ENCODE data around the gene MYCN.
"Not testable (repeated sequence)": the region's sequence is repeated elsewhere in the genome, so short reads cannot be mapped to it uniquely, and the experiment has no call there.

Gene MYCN

DNA sequence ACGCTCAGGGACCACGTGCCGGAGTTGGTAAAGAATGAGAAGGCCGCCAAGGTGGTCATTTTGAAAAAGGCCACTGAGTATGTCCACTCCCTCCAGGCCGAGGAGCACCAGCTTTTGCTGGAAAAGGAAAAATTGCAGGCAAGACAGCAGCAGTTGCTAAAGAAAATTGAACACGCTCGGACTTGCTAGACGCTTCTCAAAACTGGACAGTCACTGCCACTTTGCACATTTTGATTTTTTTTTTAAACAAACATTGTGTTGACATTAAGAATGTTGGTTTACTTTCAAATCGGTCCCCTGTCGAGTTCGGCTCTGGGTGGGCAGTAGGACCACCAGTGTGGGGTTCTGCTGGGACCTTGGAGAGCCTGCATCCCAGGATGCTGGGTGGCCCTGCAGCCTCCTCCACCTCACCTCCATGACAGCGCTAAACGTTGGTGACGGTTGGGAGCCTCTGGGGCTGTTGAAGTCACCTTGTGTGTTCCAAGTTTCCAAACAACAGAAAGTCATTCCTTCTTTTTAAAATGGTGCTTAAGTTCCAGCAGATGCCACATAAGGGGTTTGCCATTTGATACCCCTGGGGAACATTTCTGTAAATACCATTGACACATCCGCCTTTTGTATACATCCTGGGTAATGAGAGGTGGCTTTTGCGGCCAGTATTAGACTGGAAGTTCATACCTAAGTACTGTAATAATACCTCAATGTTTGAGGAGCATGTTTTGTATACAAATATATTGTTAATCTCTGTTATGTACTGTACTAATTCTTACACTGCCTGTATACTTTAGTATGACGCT lies 5.8 kb downstream of the MYCN start:
- DNase-seq = no peak

DNA sequence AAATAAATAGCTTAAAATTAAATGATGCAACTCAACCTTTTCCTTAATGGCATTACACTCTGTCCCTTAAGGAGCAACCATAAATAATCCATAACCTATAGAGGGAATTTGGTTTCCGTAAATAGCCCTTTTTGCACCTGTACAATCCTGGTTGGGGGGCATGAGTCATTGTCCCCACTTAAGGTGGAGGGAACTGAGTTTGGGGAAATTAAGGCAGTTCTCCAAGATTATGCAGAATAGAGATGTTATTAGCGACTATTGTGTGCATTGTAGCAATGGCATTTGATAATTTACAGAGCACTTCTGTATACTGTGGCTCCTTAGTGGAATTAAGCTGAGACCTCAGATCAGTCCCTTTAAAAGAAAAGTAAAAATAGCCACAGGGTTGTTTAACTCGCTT lies 6.6 kb downstream of the MYCN start:
- DNase-seq = no peak

DNA sequence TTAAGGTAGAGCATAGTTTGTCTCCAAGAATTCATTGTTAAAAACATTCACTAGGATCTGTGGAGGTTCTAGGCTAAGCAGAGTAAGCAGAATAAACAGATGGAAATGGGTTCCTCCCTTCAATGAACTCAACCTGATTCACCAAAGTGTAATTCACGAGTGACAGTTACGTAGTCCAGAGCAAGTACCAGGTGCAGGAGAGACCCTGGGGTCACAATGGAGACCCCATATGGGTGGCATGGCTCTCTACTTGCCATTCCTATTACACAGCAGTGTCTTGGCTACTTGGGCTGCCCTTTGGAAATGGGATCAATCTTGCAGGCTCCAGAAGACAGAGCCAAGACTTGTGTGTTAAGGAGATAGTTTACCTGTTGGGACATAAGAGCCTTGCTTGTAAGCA lies 7.1 kb downstream of the MYCN start:
- DNase-seq = no peak

DNA sequence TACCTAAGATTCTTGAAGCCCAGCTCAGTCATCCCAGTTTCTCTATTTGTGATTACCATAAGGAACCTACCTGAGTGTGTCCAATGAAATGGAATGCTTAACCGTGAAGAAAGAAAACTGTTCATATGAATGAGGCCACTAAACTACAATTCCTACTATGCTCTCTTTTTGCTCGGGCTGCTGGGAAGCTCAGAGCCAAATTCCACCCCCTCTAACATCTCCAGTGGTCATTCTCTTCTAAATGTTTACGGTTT lies 8.3 kb downstream of the MYCN start:
- no peak for DNase-seq

DNA sequence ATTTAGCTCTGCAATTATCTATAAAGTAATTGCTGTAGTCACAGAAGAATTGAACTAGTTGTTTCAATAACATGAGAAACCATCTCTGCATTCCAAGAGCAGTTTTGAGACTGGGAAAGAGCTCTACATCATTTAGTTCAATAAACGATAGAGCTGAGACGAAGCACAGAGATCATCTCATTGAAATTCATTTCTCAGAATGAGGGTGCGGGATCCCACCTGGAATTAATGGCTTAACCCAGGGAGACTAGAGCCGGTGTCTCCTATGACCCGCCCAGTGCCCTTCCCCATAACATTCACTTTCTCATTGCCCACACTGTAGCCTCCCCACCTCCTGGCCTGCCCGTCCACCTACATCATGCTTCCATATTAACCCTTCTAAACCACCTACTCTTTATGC lies 8.8 kb downstream of the MYCN start:
- DNase-seq = no peak

DNA sequence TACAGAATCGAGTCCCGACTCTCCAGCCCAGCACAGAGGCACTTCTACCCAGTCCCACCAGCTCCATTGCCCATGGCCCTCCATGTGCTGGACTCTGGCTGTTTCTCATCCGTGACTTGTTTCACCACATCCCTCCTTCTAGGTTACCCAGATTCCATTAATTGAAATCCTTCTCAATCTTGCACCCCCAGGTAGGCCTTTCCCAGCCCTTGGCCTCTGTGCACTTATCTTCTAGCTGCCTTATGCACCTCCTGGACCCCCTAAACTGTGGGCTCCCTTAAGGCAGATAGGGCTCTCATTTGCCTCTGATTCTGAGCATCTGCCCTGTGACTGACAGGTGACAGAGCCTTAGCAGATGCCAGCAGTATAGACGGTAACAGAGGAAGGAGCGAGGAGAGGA lies 9.2 kb downstream of the MYCN start:
- no peak for DNase-seq

DNA sequence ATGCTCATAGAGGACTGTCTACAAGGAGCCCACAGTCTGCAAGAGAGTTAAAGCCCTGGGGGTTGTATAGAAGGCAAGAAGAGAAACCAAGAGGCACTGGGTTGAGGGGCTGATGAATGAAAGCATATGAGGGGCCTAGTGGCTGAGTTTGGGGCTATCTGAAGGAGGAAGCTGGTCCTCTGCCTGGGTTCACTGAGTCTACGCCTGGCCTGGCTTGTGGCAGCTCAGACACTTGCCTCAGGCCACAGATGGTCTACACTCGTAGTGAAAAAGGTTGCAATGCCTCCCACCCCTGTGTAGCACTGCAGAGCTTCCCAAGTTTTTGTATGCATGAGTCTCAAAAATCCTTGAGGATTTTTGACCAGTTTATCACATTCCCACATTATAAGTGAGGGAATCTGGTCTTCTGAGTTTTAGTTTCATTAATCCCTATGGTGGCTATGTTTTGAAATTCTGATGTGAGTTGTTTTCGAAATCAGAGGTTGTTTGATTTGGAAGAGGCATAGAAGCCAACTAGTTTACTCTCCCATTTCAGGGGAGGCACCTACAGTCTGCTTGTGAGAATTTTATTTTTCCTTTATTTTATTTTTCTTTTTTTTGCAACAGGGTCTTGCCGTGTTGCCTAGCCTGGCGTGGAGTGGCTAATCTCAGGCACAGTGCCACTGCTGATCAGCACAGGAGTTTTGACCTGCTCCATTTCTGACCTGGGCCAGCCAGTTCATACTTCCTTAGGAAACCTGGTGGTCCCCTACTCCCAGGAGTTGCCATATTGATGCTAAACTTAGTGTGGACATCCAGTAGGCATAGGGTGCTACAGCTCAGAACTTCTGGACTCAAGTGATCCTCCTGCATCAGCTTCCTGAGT lies 10.0 kb downstream of the MYCN start:
- DNase-seq = no peak

DNA sequence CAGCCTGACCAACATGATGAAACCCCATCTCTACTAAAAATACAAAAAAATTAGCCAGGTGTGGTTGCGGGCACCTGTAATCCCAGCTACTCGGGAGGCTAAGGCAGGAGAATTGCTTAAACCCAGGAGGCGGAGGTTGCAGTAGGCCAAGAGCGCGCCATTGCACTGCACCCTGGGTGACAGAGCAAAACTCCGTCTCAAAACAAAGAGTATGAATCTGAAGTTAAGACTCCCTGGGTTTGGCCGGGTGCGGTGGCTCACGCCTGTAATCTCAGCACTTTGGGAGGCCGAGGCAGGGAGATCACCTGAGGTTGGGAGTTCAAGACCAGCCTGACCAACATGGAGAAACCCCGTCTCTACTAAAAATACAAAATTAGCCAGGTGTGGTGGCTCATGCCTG lies 11.6 kb downstream of the MYCN start:
- not testable (repeated sequence) for DNase-seq

DNA sequence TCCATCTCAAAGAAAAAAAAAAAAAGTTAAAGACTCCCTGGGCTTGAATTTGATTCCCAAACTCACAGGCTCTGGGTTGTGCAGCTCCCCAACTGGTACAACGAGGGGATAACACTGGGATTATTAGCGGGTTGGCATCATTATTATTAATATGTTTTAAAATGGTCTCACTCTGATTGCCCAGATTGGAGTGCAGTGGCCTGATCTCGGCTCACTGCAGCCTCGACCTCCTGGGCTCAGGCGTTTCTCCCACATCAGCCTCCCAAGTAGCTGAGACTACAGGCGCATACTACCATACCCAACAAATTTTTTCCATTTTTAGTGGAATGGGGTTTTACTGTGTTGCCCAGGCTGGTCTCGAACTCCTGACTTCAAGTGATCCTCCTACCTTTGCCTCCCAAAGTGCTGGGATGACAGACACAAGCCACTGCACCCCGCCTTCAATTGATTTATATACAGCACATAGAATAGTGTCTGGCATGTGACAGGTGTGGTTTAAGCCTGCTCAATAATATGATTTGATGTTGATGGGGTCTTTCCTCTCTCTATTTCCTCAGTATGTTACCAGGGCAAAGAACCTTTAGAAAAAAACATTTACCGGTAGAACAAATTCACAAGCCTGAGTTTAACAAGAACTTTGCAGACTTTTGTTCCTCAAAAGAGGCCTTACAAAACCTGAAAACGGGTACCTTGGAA lies 12.2 kb downstream of the MYCN start:
- no peak for DNase-seq

DNA sequence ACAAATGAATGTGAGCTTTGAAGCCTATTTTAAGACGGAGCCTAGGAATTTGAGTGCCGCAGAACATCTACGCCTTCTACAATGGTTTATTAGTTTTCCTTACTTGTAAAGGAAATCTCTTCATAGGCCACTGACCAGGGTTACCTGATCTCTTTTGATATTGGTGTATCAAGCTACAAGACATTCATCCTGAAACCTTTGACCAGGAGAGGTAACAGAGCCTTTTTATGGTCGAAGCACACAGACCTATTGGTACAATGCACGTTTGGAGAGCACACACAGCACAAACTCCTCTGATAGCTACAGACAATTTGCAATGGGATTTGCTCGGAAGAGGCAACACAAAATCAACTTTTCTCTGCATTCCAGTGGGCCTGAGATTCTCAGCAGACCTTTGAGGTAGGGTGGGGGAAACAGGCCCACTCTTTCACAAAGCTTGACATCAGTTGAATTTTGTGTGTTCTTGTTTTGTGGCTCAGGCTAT lies 12.8 kb downstream of the MYCN start:
- no peak for DNase-seq

DNA sequence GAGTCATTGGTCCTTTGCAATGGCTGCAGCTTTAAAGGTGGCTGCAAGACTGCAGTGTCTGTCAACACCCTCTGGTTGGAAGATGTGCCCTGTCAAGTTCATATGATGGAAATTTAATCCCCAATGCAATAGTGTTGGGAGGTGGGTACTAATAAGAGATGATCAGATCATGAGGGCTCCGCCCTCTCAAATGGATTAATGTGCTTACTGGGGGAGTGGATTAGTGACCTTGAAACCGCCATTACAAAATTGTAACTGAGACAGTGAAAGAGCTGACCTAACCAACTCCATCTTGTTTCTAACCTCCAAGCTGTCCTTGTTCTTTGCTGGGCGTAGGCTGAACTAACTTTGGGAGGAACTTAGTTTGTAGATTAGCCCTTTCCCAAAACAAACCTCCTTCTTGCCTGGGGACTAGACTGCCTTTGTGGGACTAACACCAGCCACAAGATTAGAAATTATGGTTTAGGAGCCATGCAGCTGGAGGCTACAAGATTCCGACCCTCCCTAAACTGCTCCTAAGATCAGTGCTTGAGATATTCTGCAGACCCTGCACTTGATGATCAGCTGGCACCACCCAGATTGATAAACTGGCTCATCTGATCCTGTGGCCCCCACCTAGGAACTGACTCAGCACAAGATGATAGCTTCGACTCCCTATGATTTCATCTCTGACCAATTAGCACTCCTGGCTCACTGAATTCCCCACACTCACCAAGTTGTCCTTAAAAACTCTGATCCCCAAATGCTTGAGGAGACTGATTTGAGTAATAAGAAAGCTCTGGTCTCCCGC lies 13.7 kb downstream of the MYCN start:
- no peak for DNase-seq

DNA sequence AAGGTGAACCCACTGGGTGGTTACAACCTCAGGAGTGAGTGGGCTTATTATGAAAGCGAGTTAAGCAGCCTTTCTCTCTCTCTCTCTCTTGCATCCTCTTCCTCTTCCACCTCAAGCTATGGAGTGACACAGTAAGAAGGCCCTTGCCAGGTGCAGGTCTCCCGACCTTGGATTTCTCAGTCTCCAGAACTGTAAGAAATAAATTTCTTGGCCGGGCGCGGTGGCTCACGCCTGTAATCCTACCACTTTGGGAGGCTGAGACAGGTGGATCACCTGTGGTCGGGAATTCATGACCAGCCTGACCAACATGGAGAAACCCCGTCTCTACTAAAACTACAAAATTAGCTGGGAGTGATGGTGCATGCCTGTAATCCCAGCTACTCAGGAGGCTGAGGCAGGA lies 14.4 kb downstream of the MYCN start:
- DNase-seq = no peak

DNA sequence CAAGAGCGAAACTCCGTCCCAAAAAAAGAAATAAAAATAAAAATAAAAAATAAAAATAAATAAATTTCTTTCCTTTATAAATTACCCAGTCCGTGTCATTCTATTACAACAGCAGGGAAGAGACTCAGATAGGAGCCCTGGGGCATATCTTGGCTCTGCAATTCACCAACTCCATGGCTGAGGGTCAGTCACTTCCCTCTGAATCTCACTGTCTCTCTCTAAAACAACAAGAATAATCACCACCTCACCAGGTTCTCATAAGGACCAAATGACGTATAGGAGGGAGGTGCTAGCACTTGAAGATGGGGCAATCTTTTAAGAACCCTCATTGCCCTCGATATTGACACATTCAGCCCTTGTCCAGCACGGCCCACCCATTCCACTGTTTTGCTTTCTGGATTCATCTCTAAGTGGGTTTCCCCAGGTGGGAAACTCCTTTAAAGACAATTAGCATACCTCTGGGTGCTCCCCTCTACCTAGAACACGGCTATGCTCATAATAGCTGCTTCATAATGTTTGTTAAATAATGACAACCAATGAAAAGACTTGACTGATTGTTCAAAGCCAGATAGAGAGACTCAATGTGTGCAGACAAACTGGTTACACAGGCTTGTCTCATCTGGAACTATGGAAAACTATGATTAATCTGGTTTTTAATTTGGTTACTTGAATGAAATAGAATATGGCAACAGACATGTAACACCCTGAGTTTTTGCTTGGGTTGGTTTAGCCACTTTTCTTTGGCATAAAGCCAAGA lies 15.1 kb downstream of the MYCN start:
- no peak for DNase-seq

DNA sequence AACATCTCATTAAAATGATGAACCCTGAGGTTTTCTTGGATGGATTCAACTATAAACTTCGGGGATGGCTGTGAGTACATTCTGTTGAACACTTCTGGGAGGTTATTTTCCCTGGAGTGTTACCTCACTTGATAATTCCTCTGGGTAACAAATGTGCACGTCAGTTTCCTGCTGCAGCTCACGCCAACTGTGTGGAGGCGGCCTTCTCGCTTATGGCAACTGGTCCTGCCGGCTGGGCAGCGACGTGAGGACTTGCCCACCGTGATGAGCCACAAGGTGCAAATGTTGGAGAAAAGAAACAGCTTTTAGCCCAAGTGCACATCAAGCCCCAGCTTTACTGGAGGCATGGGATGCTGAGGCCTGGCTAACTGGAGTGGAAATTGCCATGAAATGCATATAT lies 15.9 kb downstream of the MYCN start:
- DNase-seq = no peak

DNA sequence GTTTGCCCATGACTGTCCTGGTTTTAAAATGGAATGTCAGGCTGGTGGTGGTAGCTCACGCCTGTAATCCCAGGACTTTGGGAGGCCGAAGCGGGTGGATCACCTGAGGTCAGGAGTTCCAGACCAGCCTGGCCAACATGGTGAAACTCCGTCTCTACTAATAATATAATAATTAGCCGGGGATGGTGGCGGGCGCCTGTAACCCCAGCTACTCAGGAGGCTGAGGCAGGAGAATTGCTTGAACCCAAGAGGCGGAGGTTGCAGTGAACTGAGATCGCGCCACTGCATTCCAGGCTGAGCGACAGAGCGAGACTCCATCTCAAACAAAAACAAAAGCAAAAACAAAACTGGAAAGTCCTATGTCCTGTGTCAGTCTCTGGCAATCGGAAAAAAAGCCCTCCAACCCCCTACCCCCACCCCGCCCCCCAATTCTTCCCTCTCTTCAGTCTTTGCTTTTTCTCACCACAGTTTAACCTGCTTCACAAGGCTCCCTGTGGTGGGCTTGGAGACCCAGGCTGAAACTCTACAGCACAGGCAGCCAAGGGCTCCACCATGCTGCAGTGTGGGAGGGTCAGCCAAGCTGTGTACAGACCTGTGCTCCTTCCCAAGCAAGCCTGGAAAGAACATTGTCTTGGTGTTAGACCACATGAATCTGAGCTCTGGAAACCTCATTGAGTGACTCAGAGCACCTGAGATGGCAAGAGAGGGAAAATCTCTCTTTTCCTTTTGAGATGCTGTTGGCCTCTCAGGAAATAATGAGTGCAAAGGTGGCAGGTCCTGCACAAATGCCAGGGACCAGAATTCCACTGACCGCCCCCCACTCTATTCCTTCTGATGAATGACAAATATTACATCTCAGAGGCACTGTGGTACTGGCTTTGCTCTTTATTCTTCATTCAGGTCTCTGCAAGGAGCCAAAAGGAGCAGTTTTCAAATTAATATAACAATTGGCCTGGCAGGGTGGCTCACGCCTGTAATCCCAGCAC lies 16.7 kb downstream of the MYCN start:
- DNase-seq = no peak

DNA sequence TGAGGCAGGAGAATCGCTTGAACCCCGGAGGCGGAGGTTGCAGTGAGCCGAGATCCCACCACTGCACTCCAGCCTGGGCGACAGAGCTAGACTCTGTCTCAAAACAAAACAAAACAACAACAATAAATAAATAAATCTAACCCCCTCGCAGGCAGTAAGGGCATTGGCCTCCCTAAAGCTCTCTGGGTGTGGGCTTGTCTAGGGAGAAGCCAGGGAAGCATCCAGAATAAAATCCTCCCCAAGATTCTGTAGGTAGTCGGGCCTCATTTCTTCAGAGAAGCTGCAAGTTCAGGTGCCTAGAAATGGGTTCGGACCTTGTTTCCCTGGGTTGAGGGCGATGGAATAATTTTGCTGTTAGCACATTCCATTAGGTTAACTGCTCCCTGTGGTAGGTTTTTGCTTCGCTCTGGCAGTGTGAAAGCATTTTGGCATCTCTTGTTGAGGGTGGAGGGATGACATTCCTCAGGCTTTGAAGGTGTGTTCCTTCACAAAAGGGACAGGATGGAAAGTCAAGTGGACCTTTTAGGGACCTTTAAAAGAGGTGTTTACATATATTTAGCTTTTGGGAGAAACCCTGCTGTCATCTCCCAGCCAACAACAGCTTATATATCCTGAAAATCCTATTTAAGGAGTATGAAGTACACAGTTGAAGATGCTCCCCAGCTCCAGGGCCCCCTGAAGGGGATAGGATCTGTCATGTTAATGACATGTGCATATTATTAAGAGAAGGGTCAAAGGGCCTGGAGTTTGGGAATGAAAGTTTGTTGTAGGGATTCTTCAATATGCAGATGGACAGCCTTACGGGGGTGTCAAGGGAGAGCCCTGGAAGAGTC lies 17.7 kb downstream of the MYCN start:
- no peak for DNase-seq

DNA sequence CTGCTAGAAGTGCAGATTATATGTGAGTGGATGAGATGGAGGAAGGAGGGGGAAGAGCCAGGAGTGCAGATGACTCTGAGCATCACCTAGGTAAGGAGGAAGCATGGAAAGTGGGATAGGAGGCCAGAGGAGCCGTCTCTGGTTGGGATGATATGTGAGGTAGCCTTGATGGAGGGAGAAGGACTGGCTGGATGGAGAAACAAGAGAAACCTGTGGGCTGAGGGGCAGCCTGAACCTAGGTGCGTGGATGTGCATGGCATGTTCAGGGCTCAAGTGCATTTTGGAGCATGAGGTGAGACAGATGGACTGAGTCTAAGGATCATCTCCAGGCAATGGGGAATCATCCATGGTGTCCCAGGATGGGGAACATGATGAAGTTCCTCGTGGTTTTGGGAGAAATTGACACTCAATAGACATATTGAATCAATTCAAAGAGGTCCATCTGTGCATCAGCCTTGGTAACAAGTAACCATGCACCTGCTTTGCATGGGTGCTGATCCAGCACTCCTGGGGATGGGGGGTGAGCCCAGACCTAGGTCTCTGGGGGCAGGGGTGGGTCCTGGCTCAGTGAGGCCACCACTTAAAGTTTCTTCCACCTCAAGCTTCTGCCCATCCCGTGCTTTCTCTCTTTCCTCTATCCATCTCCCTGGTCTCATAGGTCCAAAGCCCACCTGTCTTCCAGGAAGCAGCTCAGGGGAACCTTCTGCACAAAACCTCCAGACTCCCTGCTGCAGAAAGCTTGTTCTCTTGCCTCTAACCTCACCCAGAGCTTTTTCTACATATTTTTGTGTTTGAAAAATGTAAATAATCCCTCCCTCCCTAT lies 19.2 kb downstream of the MYCN start:
- DNase-seq = no peak

DNA sequence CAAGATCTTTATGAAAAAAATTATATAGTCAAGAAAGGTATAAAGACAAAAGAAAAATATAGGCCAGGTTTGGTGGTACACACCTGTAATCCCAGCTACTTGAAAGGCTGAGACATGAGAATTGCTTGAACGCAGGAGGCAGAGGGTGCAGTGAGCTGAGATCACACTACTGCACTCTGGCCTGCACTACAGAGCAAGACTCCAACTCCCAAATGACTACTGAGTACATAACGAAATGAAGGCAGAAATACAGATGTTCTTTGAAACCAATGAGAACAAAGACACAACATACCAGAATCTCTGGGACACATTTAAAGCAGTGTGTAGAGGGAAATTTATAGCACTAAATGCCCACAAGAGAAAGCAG lies 19.8 kb downstream of the MYCN start:
- not testable (repeated sequence) for DNase-seq
